GM19035 (cell line): ENCODE measurements around the gene PRKCD.
A peak's percentile ranks its signal among the peaks of the same experiment; 100 is the strongest.

Experiments used
- ATAC-seq: cut with Tn5 transposase; IDR thresholded peaks from one replicate; pipeline ENCODE4 v1.9.1; 2021; ENCODE audit not compliant: unreplicated experiment

PRKCD gene

DNA sequence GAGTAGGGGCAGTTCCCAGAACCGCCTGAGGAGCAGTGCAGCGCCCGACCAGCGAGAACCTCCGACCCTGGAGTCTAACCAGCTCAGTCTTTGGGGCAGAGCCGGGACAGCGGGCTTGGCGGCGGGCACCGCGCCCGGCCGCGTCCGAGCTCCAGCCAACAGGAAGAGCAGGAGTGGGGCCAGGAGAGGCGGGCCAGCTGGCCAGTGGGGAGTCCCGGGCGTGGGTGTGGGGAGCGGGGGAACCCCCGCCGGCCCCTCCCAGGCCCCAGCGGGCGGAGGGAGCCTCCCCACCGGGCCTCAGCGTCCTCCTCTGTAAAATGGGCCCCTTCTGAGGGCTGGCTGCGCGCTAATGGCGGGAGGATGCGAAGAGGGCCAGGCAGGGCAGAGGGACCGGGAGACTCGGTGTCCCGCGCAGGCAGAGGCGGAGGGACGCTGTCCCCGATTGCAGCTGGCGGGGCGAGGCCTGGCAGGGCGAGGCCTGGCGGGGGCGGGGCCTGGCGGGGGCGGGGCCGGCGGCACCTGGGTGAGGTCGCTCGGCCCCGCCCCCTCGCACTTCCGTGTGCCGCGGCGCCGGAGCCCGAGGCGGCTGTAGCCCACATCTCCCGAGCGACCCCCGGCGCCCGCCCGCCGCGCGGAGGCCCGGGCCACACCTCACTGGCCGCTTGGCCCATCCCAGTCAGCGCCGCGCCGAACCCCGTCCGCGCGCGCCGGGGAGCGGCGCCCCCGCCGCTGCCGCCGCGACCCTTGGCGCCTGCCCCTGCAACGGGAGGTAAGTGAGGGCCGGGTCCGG is at the start of gene PRKCD:
Gene PRKCD, plus strand, starts transcription at position 550 of the 790 bp plus-strand sequence. CDS start 17,214 bp downstream, outside the sequence.
- peak; percentile 53 for ATAC-seq

GRCh38 chr3:53111822-53112221 is 49.2 kb upstream of the PRKCD start:
- no peak for ATAC-seq

- ATAC-seq, result no peak
Measured at GRCh38 chr3:53113293-53114010, 47.6 kb upstream of the PRKCD start.

- peak; percentile 83 for ATAC-seq
Measured at GRCh38 chr3:53114011-53114400, 47.0 kb upstream of the PRKCD start.

- no peak for ATAC-seq
Measured at GRCh38 chr3:53114412-53115074, 46.5 kb upstream of the PRKCD start.

GRCh38 chr3:53116956-53117355 is 44.1 kb upstream of the PRKCD start:
- no peak for ATAC-seq

GRCh38 chr3:53120336-53120735 is 40.7 kb upstream of the PRKCD start:
- no peak for ATAC-seq

DNA sequence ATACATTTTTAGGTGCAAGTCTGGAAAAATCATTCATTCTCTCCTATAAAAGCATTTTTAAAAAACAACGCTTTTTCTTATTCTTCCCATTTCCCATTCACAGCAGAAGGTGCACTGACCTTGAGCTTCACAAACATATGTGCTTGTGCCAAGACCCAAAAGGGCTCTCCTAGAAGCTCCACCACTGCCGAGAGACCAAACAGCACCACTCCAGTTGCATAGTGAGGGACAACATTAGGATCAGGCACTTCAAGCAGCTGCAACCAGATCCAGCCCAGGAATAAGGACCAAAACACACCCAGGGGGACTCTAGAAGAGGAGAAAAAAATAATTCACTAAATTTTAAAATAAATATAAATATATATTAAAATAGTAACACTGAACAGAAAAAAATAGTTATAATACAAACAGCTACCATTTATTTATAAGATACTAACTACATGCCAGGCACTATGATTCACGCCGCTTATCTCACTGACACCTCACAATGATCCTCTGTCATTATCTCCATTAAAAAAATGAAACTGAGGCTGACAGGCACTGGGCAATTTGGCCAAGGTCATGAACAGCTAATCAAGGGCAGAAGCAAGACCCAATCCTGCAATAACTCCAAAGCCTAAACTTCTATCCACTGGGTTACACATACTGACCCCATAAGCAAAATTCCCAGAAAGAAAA is 38.6 kb upstream of the PRKCD start:
- ATAC-seq, result no peak

- no peak for ATAC-seq
Measured at GRCh38 chr3:53122933-53123305, 38.1 kb upstream of the PRKCD start.

DNA sequence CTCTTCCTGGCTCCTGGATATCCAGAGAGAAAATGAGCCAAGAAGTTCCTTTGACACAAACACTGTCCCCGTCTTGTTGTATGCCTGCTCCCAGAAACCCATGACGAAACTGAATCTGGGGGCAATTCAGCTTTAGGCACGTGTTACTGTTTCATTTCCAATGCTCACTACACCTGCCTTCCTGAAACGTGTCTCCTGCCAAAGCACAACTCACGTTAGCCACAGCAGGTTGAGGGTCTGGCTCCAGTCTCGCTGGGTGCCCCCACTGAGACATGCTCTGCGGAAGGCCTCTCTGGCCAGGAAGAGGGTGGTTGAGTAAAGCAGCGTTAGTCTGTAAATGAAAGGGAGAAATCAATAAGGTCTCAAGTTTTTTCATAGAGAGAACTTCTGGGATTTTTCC is 37.5 kb upstream of the PRKCD start:
- no peak for ATAC-seq

DNA sequence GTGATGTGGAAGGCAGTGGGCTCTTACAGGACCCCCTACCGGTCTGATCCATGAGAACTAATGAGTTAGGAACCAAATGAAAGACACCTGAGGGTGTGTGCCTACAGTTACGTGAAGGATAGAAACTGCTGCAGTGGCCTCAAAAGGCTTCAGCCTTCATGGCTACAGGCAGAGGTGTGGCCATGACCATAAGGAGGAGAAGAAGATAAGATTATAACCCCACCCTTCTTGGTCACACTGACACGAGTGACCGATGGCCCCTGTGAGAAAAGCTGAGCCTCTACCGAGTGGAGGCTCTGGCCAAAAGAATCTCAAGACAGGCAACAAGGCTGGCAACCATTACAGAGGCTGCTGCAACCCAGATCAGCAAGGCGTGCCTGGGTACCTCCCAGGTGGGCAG is 37.1 kb upstream of the PRKCD start:
- ATAC-seq, result no peak

DNA sequence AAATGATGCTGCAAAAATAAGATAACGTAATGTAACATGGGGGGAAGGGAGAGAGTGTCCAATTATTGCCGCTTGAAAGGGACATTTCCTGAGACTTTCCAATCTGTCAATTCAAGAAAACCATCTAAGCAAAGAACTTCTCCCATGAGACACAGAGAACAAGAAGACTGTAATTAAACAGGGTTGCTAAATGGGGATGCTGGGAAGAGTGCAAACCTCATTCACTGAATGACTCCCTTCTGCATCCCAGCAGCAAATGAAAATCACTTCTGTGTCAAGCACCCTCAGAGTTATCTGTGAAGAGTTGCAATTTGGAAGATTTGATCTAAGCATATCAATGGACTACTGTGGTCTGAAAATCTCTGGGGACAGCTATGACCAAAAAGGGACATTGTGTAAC is 34.4 kb upstream of the PRKCD start:
- no peak for ATAC-seq

DNA sequence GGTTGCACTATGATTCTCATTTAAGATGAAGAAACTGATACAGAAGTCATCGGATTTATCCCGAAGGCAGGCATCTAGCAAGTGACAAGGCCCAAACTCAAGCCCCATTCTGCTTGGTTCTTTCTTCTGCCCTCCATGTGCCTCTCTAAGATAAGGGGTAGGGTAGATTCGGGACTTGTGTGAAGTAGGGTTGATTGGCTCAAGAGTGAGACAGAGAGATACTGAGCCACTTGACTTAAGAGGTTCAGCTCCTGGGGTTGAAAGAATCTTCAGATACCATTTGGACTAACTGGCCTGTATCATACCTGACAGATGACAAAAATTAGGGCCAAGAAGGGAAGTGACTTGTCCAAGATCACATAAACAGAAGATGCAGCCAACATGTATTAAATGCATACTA is 31.7 kb upstream of the PRKCD start:
- ATAC-seq, result no peak

DNA sequence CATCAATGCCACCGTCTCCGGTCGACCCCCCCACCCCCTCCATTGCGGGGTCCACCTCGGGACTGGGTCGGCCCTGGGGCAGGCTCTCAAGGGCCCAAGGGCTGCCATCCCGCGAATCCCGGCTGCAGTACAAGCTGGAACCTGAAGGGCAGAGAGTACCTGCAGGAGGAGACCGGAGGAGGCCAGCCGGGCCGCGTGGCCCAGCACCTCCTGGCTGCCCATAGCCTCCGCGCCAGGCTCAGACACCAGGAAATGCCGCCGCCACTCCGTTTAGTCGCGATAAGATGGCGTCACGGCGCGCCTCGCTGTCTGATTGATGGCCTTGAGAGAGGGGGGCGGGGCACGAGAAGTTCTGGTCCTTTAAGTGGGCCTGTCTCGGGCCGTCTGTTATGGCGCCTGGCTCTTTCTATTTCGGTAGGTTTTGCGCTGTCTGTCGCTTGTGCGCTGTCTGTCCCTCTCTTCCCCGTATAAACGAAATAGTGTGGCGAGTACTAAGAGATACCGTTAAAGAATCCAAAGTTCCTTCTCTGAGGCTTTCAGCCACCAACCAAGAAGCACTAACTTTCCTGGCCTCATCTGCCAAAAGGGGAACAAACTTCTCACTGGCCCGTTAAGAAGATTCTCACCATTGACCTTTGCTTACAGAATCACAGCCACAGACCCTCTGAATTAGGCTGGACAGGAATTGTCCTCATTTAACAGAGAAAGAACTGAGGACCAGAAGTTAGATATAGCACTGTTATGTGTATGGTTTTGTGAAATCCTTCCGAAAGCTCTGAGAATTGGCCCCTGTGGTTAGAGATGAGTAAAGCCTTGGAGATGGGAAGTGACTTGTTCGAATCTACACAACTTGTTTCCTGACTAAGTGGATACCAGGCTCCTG is 30.6 kb upstream of the PRKCD start, which contains the start of gene RFT1:
Gene RFT1, minus strand, starts transcription at position 257 of the 883 bp plus-strand sequence. Its CDS starts 35 bp downstream, at position 222.
- ATAC-seq, result peak; percentile 83

GRCh38 chr3:53131096-53131495 is 29.9 kb upstream of the PRKCD start:
- ATAC-seq, result no peak

DNA sequence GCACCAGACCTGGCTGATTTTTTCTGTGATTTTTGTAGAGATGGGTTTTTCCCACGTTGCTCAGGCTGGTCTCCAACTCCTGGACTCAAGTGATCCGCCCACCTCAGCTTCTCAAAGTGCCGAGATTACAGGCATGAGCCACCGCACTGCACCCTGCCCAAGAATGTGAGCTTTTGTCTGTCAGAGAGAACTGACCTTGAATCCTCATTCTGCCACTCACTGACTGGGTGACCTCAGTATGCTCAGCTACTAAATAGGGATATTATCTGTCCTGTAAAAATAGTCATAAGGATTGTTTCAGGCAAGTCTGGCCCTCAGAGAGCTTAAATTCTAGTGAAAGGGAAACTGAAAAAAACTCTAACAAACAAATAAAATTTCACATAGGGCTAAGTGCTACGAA is 28.7 kb upstream of the PRKCD start:
- no peak for ATAC-seq

- ATAC-seq, result peak; percentile 44
Measured at GRCh38 chr3:53134631-53135232, 26.3 kb upstream of the PRKCD start.

DNA sequence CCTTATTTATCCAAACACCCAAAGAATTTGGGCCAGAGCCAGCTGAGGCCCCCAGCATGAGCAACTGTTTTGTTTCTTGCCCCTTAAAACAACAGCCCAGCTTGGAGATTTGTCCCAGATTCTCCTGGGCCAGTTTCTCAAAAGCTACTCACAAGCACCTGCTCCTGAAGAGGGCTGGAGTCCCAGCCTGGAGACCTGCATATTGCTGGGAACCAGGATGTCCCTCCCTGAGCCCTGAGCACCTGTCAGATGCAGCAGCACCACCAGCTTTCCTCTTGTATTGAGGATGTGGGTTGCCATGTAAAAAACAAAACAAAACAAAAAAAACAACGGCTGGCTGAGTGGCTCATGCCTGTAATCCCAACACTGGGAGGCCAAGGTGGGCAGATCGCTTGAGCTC is 23.8 kb upstream of the PRKCD start:
- no peak for ATAC-seq

DNA sequence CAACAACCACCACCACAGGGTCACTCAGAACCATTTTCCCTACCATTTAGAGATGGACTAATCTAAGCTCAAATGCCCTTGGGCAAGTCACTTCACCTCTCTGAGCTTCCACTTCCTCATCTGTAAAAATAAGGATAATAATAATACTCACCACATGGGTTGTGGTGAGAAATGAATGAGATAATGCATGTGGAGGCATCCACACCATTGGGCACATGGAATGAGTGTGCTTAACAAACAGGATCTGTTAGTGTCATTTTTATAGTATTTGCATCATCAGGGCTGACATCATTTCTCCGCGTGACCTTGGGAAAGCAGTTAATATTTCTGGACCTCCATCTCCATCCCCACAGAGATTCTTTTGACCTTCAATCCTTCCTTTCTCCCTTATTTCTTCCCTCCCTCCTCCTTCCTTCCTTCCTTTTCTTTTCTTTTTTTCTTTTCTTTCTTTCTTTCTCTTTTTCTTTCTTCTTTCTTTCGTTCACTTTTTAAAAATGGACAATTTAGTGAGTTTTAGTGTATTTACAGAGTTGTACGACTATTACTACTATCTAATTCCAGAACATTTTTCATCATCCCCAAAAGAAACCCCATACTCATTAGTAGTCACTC is 23.1 kb upstream of the PRKCD start:
- no peak for ATAC-seq
